Stimulated activated CD4-positive, alpha-beta T cell treated with anti-CD3 and anti-CD28 coated beads, Interleukin-1b, Interleukin-23, amount 100 ng/mL, for 1 hour (primary cell): ENCODE data around the gene CSAG1.
"Not testable (repeated sequence)": the region's sequence is repeated elsewhere in the genome, so short reads cannot be mapped to it uniquely, and the experiment has no call there.

Source experiments
- DNase-seq, 2 donors: peaks; one replicate each; pipeline ENCODE4 v3.0.0-alpha.2; 2020; ENCODE audit warnings: low read depth in 2 of 2

Gene CSAG1

DNA sequence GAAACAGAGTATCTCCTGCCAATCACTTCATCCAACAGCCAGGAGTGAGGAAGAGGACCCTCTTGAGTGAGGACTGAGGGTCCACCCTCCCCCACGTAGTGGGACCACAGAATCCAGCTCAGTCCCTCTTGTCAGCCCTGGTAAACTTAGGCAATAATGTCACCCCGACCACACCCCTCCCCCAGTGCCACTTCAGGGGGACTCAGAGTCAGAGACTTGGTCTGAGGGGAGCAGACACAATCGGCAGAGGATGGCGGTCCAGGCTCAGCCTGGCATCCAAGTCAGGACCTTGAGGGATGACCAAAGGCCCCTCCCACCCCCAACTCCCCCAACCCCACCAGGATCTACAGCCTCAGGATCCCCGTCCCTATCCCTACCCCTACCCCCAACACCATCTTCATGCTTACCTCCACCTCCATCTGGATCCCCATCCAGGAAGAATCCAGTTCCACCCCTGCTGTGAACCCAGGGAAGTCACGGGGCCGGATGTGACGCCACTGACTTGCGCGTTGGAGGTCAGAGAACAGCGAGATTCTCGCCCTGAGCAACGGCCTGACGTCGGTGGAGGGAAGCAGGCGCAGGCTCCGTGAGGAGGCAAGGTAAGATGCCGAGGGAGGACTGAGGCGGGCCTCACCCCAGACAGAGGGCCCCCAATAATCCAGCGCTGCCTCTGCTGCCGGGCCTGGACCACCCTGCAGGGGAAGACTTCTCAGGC is at the start of gene CSAG1, which contains the start of gene MAGEA12:
CSAG1 (minus strand) TSS at position 461 of the 715 bp plus-strand sequence. CDS start 1,261 bp downstream, outside the sequence.
MAGEA12 (plus strand) TSS at position 497 of the 715 bp plus-strand sequence. CDS start 2,405 bp downstream, outside the sequence.
- no peak for DNase-seq

- not testable (repeated sequence) for DNase-seq
Observed at GRCh38 chrX:152769549-152770289, 36.2 kb upstream of the CSAG1 start, which contains the start of gene MAGEA6. Gene MAGEA6, minus strand, starts transcription at chrX:152769689. Its CDS starts 2,039 bp downstream, at chrX:152767650.

GRCh38 chrX:152766562-152766961 is 33.0 kb upstream of the CSAG1 start:
- not testable (repeated sequence) for DNase-seq

GRCh38 chrX:152761582-152761981 is 28.1 kb upstream of the CSAG1 start:
- DNase-seq, result not testable (repeated sequence)

DNA sequence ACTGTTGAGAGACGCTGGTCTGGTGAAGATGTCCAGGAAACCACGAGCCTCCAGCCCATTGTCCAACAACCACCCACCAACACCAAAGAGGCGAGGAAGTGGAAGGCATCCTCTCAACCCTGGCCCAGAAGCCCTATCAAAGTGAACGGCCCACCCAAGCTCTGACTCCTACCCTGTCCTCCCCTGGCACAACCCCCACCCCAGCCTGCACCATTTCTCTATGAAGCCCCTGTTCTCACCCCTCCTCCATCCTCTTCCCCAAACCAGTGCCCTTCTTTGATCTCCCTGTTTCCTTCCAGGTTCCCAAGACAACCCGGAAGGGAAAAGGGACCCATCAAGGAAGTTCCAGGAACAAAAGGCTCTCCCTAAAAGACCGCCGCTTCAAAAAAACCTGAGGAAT is 26.0 kb upstream of the CSAG1 start:
- not testable (repeated sequence) for DNase-seq

DNA sequence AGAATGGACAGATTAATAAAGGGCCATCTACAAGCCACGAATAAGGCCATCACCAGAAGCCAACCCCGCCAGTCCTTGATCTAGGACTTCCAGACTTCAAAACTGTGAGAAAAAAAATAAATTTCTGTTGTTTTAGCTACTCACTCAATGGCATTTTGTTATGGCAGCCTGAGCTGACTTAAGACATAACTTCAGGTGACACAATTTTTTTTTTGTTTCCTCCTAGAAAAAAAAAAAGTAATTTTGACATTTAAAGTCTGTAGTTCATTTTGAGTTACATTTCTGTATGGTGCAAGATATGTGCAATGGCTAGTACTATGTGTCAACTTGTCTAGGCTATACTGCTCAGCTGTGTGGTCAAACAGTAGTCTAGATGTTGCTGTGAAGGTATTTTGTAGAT is 25.4 kb upstream of the CSAG1 start, which contains the start of gene CSAG3:
CSAG3 (plus strand) TSS at position 301 of the 400 bp plus-strand sequence.
- DNase-seq, result not testable (repeated sequence)

GRCh38 chrX:152754871-152755270 is 21.4 kb upstream of the CSAG1 start:
- DNase-seq, result not testable (repeated sequence)

- not testable (repeated sequence) for DNase-seq
Observed at GRCh38 chrX:152753686-152754650, 20.4 kb upstream of the CSAG1 start, which contains the start of gene MAGEA2. Gene MAGEA2, minus strand, starts transcription at chrX:152753842. Its CDS starts 2,479 bp downstream, at chrX:152751363.

DNA sequence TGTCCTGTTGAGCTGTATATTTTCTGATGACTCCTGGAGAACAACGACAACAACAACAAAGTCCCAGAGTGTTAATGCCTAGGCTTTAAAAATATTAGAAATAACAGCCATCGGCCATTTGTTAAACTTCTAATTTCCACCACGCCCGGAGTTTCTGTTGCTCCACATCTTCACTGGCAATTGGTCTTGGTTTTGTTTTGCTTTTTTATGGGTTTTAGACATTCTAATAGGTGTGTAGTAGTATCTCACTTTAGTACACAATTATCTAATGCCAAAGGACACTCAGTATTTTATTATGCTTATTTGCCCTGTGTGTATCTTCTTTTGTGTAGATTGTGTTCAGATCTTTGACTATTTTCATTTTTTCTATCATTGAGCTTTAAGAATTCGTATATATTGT is 5.0 kb upstream of the CSAG1 start:
- no peak for DNase-seq

GRCh38 chrX:152736528-152736927 is 3.0 kb upstream of the CSAG1 start:
- not testable (repeated sequence) for DNase-seq

GRCh38 chrX:152735860-152736511 is 2.5 kb upstream of the CSAG1 start:
- no peak for DNase-seq

DNA sequence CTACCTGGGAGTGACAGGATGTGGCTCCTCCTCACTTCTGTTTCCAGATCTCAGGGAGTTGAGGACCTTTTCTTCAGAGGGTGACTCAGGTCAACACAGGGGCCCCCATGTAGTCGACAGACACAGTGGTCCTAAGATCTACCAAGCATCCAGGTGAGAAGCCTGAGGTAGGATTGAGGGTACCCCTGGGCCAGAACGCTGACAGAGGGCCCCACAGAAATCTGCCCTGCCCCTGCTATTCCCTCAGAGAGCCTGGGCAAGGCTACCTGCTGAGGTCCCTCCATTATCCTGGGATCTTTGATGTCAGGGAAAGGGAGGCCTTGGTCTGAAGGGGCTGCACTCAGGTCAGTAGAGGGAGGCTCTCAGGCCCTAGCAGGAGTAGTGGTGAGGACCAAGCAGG is 1.6 kb upstream of the CSAG1 start:
- no peak for DNase-seq

DNA sequence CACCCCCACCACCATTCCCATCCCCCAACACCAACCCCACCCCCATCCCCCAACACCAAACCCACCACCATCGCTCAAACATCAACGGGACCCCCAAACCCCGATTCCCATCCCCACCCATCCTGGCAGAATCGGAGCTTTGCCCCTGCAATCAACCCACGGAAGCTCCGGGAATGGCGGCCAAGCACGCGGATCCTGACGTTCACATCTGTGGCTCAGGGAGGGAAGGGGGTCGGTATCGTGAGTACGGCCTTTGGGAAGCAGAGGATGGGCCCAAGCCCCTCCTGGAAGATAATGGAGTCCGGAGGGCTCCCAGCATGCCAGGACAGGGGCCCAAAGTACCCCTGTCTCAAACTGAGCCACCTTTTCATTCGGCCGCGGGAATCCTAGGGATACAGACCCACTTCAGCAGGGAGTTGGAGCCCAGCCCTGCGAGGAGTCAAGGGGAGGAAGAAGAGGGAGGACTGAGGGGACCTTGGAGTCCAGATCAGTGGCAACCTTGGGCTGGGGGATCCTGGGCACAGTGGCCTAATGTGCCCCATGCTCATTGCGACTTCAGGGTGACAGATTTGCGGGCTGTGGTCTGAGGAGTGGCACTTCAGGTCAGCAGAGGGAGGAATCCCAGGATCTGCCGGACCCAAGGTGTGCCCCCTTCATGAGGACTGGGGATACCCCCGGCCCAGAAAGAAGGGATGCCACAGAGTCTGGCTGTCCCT is 780 bp upstream of the CSAG1 start:
- not testable (repeated sequence) for DNase-seq

DNA sequence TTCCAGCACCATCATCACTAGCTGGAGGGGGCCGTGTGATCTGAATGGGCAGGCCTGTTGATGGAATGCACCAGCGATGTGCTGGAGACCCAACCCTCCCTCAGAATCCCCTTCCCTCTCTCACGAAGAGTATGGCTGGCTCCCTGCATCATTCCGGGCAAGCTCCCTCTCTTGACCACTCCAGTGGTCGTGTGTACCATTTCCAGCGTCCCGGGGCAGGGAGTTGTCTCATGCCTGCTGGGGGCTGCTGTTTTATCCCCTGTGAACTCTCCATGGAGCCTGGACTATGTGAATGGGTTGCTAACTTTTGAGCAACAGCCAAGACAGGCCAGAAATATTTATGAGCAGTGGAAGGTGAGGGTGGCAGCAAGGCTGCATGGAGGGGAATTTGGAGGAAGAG is 8.1 kb downstream of the CSAG1 start:
- no peak for DNase-seq

- DNase-seq, result not testable (repeated sequence)
Observed at GRCh38 chrX:152713815-152714787, 19.4 kb downstream of the CSAG1 start, which contains the start of gene MAGEA2B. Gene MAGEA2B, plus strand, starts transcription at chrX:152714628. Its CDS starts 2,479 bp downstream, at chrX:152717107.

DNA sequence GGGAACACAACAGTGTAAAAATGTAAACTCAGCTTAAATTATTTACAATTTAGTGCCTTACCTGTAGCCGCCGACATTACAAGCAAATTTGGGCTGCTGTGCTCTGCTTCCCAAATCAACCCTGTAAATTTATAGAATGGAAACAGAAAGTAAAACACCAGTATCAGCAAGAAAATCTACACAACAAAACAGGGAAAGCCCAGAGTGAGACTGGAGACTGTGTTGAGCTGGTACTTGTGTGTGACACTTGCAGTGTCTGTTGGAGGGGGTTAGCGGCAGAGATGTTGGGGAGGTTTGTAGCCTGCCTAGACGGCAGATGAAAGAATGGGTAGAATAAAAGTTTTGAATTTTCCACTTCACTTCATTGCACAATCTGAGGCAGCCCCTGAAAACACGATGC is 20.3 kb downstream of the CSAG1 start:
- not testable (repeated sequence) for DNase-seq

DNA sequence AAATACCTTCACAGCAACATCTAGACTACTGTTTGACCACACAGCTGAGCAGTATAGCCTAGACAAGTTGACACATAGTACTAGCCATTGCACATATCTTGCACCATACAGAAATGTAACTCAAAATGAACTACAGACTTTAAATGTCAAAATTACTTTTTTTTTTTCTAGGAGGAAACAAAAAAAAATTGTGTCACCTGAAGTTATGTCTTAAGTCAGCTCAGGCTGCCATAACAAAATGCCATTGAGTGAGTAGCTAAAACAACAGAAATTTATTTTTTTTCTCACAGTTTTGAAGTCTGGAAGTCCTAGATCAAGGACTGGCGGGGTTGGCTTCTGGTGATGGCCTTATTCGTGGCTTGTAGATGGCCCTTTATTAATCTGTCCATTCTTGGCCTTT is 24.3 kb downstream of the CSAG1 start, which contains the start of gene CSAG2:
CSAG2 (minus strand) TSS at position 101 of the 400 bp plus-strand sequence. CDS start 161 bp downstream, outside the sequence.
- DNase-seq, result not testable (repeated sequence)

DNA sequence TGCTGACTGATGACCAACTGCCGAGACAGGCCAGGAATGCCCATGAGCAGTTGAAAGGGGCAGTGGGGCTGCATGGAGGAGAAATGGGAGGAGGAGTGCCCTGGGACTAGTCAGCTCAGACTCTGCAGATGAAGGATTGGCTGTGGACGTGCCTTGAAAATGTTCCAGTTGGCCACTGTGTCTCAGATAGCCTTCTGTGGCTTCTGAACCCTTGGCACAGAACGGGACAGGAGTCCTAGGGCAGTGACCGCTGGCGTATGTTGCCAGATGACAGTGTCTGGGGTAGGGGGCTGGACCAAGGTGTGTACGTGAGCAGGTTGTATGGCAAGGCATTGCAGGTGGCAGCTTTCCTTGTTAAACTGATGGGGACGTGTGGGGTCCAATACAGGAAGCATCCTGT is 27.0 kb downstream of the CSAG1 start:
- not testable (repeated sequence) for DNase-seq

GRCh38 chrX:152700390-152700789 is 33.1 kb downstream of the CSAG1 start:
- DNase-seq, result not testable (repeated sequence)
